ENCODE results near the gene SCUBE3.

The SCUBE3 gene

DNA sequence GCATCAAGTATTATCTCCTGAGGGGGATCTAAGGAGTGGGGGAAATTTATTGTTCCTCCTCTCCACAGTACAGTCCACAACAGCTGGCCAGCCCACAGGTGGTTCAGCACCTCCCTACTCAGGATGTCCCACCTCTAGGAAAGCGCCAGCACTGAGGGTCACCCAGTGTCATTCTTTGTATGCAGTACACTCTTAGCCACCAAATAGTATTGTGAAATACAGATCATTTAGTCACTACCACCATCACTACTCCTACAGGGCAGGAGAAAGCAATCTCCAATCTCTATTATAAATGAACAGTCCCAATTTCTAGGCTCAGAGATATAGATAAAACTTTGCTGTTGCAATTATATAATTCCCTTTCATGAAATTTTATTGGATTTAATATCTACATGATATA, 39.5 kb downstream of the SCUBE3 start:
- no peak for TF ChIP-seq GLIS3 (CRISPR knock-in tag; IDR thresholded peaks at IDR 0.05)
- TF ChIP-seq BACH2 (CRISPR knock-in tag; IDR thresholded peaks at IDR 0.05; ENCODE audit: borderline replicate concordance) = no peak
- TF ChIP-seq ARNTL (CRISPR knock-in tag; IDR thresholded peaks at IDR 0.05; ENCODE audit: borderline replicate concordance, low read depth) = no peak
- no peak for TF ChIP-seq PATZ1 (CRISPR knock-in tag; IDR thresholded peaks at IDR 0.05; ENCODE audit: borderline replicate concordance)
- TF ChIP-seq ISL1 (CRISPR knock-in tag; IDR thresholded peaks at IDR 0.05) = no peak
- no peak for TF ChIP-seq PPARA (CRISPR knock-in tag; IDR thresholded peaks at IDR 0.05; ENCODE audit: borderline replicate concordance)
- no peak for TF ChIP-seq TOX (CRISPR knock-in tag; IDR thresholded peaks at IDR 0.05; ENCODE audit: borderline replicate concordance)
- TF ChIP-seq SNAI2 (CRISPR knock-in tag; IDR thresholded peaks at IDR 0.05) = no peak
- no peak for TF ChIP-seq ZNF70 (CRISPR knock-in tag; IDR thresholded peaks at IDR 0.05)
- no peak for ATAC-seq

DNA sequence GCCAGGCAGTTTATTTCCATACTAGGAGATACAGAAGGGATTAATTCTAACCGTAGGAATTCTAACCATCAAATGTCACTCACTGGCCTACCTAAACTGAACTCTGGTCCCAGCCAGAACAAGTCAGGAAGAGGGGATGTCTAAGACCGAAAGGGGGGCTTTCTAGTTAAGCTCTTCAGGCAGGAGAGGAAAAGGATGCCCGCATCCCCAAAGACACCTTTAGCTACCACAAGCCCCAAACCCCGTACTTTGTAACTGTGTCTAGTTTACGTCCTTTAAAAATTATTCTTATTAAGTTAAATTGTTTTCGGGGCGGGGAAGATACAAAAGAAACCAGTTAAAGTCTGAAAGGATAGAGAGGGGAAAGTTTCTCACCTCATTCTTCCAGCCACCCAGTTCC, 44.6 kb downstream of the SCUBE3 start:
- ATAC-seq = no peak
- TF ChIP-seq, protein P1, sequence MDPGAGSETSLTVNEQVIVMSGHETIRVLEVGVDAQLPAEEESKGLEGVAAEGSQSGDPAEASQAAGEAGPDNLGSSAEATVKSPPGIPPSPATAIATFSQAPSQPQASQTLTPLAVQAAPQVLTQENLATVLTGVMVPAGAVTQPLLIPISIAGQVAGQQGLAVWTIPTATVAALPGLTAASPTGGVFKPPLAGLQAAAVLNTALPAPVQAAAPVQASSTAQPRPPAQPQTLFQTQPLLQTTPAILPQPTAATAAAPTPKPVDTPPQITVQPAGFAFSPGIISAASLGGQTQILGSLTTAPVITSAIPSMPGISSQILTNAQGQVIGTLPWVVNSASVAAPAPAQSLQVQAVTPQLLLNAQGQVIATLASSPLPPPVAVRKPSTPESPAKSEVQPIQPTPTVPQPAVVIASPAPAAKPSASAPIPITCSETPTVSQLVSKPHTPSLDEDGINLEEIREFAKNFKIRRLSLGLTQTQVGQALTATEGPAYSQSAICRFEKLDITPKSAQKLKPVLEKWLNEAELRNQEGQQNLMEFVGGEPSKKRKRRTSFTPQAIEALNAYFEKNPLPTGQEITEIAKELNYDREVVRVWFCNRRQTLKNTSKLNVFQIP (CRISPR knock-in tag; IDR thresholded peaks at IDR 0.05; ENCODE audit: borderline replicate concordance, low read depth) = no peak
- no peak for TF ChIP-seq ZNF8 (CRISPR knock-in tag; IDR thresholded peaks at IDR 0.05)
- no peak for TF ChIP-seq OSR1 (CRISPR knock-in tag; IDR thresholded peaks at IDR 0.05)
- no peak for TF ChIP-seq ZNF70 (CRISPR knock-in tag; IDR thresholded peaks at IDR 0.05)
- no peak for TF ChIP-seq ZC3H10 (CRISPR knock-in tag; IDR thresholded peaks at IDR 0.05)
- no peak for TF ChIP-seq TCF4 (CRISPR knock-in tag; IDR thresholded peaks at IDR 0.05; ENCODE audit: borderline replicate concordance)
- no peak for TF ChIP-seq ZNF565 (CRISPR knock-in tag; conservative IDR thresholded peaks at IDR 0.05; ENCODE audit: low read depth)
- TF ChIP-seq, protein P2, sequence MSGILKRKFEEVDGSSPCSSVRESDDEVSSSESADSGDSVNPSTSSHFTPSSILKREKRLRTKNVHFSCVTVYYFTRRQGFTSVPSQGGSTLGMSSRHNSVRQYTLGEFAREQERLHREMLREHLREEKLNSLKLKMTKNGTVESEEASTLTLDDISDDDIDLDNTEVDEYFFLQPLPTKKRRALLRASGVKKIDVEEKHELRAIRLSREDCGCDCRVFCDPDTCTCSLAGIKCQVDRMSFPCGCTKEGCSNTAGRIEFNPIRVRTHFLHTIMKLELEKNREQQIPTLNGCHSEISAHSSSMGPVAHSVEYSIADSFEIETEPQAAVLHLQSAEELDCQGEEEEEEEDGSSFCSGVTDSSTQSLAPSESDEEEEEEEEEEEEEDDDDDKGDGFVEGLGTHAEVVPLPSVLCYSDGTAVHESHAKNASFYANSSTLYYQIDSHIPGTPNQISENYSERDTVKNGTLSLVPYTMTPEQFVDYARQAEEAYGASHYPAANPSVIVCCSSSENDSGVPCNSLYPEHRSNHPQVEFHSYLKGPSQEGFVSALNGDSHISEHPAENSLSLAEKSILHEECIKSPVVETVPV (CRISPR knock-in tag; IDR thresholded peaks at IDR 0.05) = no peak
- TF ChIP-seq ISL1 (CRISPR knock-in tag; IDR thresholded peaks at IDR 0.05) = no peak
- no peak for TF ChIP-seq PPARA (CRISPR knock-in tag; IDR thresholded peaks at IDR 0.05; ENCODE audit: borderline replicate concordance)

DNA sequence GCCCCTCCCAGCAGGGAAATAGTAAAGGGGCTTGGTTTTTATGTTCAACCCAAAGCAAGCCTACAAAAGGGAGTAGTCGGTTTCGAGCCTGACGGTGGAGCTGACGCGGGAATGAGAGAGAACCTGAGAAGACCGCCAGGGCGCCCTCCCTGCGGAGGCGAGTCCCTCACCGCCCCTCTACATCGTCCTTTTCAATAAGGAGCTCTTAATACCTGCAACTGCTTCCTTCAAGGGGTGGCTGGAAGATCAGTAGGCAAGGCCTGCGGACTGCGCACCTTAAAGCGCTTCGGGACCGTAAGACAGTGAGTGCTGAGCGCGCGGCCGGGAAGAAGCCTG, 45.1 kb downstream of the SCUBE3 start:
- ATAC-seq = peak; percentile 75
- TF ChIP-seq GLIS3 (CRISPR knock-in tag; IDR thresholded peaks at IDR 0.05) (no peak), PPARA (CRISPR knock-in tag; IDR thresholded peaks at IDR 0.05; ENCODE audit: borderline replicate concordance) (no peak), ZNF70 (CRISPR knock-in tag; IDR thresholded peaks at IDR 0.05) (no peak), TSHZ2 (CRISPR knock-in tag; IDR thresholded peaks at IDR 0.05) (no peak), TOX (CRISPR knock-in tag; IDR thresholded peaks at IDR 0.05; ENCODE audit: borderline replicate concordance) (no peak), RARB (CRISPR knock-in tag; IDR thresholded peaks at IDR 0.05) (no peak), TCF4 (CRISPR knock-in tag; IDR thresholded peaks at IDR 0.05; ENCODE audit: borderline replicate concordance) (no peak), ZNF8 (CRISPR knock-in tag; IDR thresholded peaks at IDR 0.05) (no peak)
- TF ChIP-seq, protein P1 (CRISPR knock-in tag; IDR thresholded peaks at IDR 0.05; ENCODE audit: borderline replicate concordance, low read depth) = no peak

All from SK-N-SH treated with all-trans-retinoic acid at 6 μM for 48 hours (cell line).